Right renal pelvis (tissue), 4 donors: ENCODE data around the gene PTGER3. TPM values are rescaled to one million over a fixed set of nuclear protein-coding genes. Genes with fewer than 3 reads are reported as not detected.
"Not testable (repeated sequence)": the region's sequence is repeated elsewhere in the genome, so short reads cannot be mapped to it uniquely, and the experiment has no call there.

Experiments
- DNase-seq, 4 donors: peaks; one replicate each; pipeline ENCODE4 v3.0.0-alpha.2; 2013; ENCODE audit warnings: low read depth in 4 of 4, low spot score in 3 of 4, missing footprints in 1 of 4
- polyA plus RNA-seq, 4 donors: library from polyadenylated mRNA; unstranded; fragments of 120-200 nt; gene quantifications; one replicate each; pipeline ENCODE4 v1.2.1, GENCODE V29; 2013; ENCODE audit not compliant: insufficient read length in 4 of 4

Gene PTGER3
- polyA plus RNA-seq, 4 donors = 51.5 to 61.9 (median 55.6) TPM

- no peak for DNase-seq
These were observed 81.5 kb downstream of the PTGER3 start for GRCh38 chr1:70966018-70966638.

GRCh38 chr1:70963374-70963773, 84.2 kb downstream of the PTGER3 start:
- DNase-seq = no peak

GRCh38 chr1:70961374-70961975, 86.1 kb downstream of the PTGER3 start:
- no peak for DNase-seq

- no peak for DNase-seq
These were observed 99.1 kb downstream of the PTGER3 start for GRCh38 chr1:70948396-70949017.

GRCh38 chr1:70947835-70948234, 99.8 kb downstream of the PTGER3 start:
- DNase-seq = no peak

GRCh38 chr1:70945676-70946075, 101.9 kb downstream of the PTGER3 start:
- DNase-seq = no peak

- no peak for DNase-seq
These were observed 102.4 kb downstream of the PTGER3 start for GRCh38 chr1:70945251-70945650.

- DNase-seq = no peak
These were observed 106.1 kb downstream of the PTGER3 start for GRCh38 chr1:70941563-70941962.

- DNase-seq = not testable (repeated sequence)
These were observed 107.2 kb downstream of the PTGER3 start for GRCh38 chr1:70940398-70940797.

- DNase-seq = no peak
These were observed 113.2 kb downstream of the PTGER3 start for GRCh38 chr1:70934194-70934961.

- no peak for DNase-seq
These were observed 117.6 kb downstream of the PTGER3 start for GRCh38 chr1:70930062-70930461.

- DNase-seq = no peak
These were observed 125.4 kb downstream of the PTGER3 start for GRCh38 chr1:70922196-70922595.

Other genes starting within 250 kb of the PTGER3 start
- gene ZRANB2, start 33.2 kb upstream of the PTGER3 start, polyA plus RNA-seq = 100 to 1,000 TPM; 169 to 202 (median 195) TPM